Body of pancreas (tissue), 4 donors: Measurements from ENCODE around the gene ADRB2. TPM values are rescaled to one million over a fixed set of nuclear protein-coding genes. Genes with fewer than 3 reads are reported as not detected.

ENCODE experiments used
- ATAC-seq: fragments of 150-250 bp; one replicate; pipeline ENCODE4 v1.9.1; 2016
- DNase-seq, 4 donors: peaks; one replicate each; pipeline ENCODE4 v3.0.0-alpha.2; 2019
- H3K27ac ChIP-seq, 4 donors: fragments of 200-600 bp; sonication (generic); 1 replicate in 3 of 4; 2 replicates in 1 of 4; pipeline versions ENCODE4 v1.5.1 to v1.6.1; 2016 to 2019; ENCODE audit warnings: mild to moderate bottlenecking in 1 of 4, mixed read lengths in 1 of 4, moderate library complexity in 1 of 4
- H3K27me3 ChIP-seq, 2 donors: fragments of 200-600 bp; sonication (generic); one replicate each; pipeline ENCODE4 v1.6.0; 2016; ENCODE audit warnings: mild to moderate bottlenecking in 1 of 2
- H3K36me3 ChIP-seq, 2 donors: fragments of 200-600 bp; sonication (generic); replicated peaks in 1 of 2; 2 replicates each; pipeline ENCODE4 v1.5.1; 2016; ENCODE audit warnings: low read depth in 2 of 2; ENCODE audit not compliant: insufficient read depth in 1 of 2
- H3K4me1 ChIP-seq: fragments of 200-600 bp; sonication (generic); one replicate; pipeline ENCODE4 v1.6.0; 2016
- H3K4me3 ChIP-seq, 2 donors: fragments of 200-600 bp; sonication (generic); 1 replicate in 1 of 2; 2 replicates in 1 of 2; pipeline ENCODE4 v1.5.1; 2016 to 2019
- H3K9me3 ChIP-seq, 3 donors: fragments of 200-600 bp; sonication (generic); 1 replicate in 2 of 3; 2 replicates in 1 of 3; pipeline ENCODE4 v1.5.1; 2016
- POLR2A ChIP-seq, 3 donors: fragments of 450-650 bp; IDR thresholded peaks; one replicate each; pipeline ENCODE4 v1.6.1; 2016; ENCODE audit warnings: antibody characterized with exemption in 3 of 3, mild to moderate bottlenecking in 2 of 3
- WGBS, 2 donors: methylation state at CpG; one replicate each; pipeline ENCODE4 v1.1.5; 2017; 5-methylcytosine and 5-hydroxymethylcytosine counted together
- intact Hi-C: fragments of 100-400 bp; cut with DNase I; formaldehyde crosslinking; loops from one replicate; pipeline ENCODE4 v1.15.1; 2023
- total RNA-seq, 2 donors: library from RNA; depleted of rRNA; stranded (reverse); fragments of >200 nt; gene quantifications; one replicate each; pipeline ENCODE4 v1.1.0, GENCODE V29; 2016
- TF ChIP-seq, protein P1 (sequence below), 7 experiments: fragments of 450-650 bp in 4 of 7; fragments of 200-600 bp in 3 of 7; sonication (generic) in 3 of 7; IDR thresholded peaks; one replicate each; pipeline ENCODE4 v1.5.1; 2016 to 2019; ENCODE audit warnings: antibody characterized with exemption in 7 of 7

ADRB2 gene
- total RNA-seq, 2 donors from 2014 or later, result 1.6 to 4.6 TPM

DNA sequence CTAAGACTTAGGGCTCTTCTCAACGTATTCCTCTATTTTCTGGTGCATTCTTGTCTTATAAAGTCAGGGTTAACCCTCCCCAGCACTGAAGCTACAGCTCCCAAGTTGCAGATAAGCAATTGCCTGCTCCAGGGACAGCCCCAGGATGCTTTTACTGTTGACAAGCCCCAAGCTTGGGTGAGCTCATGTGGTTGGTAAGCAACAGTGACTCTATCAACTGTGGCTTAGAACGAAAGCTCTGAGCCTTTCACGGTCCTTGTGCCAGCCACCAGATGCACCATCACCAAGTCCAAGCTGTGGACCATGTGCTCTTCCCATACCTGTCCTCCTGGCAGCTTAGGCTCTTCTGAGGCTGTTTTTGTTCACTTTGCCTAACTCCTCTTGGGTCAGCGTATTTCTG lies 13.5 kb downstream of the ADRB2 start:
- DNase-seq (no peak), ATAC-seq (no peak)

DNA sequence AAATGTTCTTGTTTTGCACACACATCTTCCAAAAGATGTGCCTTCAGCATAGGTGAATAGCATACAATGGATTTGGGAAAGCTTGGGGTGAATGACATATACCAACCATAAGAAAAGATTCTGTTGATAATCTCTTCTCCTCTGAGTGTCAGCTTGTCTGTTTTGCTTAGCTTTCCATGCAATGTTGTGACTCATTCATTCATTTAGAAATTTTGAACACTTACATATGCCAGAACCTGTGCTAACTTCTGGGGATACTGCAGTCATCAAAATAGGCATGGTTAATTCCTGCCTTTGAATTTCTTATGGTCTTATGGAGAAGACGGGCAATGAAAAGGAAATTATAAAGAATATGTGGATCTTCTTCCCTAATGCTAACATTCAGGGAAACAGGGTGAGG lies 14.1 kb downstream of the ADRB2 start:
- no peak overlapping the region for H3K4me3 ChIP-seq
- no peaks in the 10 kb centered on the region for H3K27me3 ChIP-seq
- no peaks in the 10 kb centered on the region for H3K36me3 ChIP-seq
- 82 to 97% methylated on average over 1 of the region's 1 CpG for WGBS, 2 donors
- no peaks in the 10 kb centered on the region for H3K9me3 ChIP-seq
- no peak for TF ChIP-seq POLR2A (IDR thresholded peaks at IDR 0.05)
- TF ChIP-seq, protein P1, sequence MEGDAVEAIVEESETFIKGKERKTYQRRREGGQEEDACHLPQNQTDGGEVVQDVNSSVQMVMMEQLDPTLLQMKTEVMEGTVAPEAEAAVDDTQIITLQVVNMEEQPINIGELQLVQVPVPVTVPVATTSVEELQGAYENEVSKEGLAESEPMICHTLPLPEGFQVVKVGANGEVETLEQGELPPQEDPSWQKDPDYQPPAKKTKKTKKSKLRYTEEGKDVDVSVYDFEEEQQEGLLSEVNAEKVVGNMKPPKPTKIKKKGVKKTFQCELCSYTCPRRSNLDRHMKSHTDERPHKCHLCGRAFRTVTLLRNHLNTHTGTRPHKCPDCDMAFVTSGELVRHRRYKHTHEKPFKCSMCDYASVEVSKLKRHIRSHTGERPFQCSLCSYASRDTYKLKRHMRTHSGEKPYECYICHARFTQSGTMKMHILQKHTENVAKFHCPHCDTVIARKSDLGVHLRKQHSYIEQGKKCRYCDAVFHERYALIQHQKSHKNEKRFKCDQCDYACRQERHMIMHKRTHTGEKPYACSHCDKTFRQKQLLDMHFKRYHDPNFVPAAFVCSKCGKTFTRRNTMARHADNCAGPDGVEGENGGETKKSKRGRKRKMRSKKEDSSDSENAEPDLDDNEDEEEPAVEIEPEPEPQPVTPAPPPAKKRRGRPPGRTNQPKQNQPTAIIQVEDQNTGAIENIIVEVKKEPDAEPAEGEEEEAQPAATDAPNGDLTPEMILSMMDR (IDR thresholded peaks at IDR 0.05), result no peak
- DNase-seq (no peak), ATAC-seq (no peak)
- intact Hi-C loops, result no loop called here
- no peaks in the 10 kb centered on the region for H3K4me1 ChIP-seq
- H3K27ac ChIP-seq, result no peak overlapping the region

More for the DNA sequence above, 13.5 kb downstream of the ADRB2 start:
- 79 to 89% methylated on average over 4 of the region's 4 CpGs for WGBS, 2 donors
- H3K4me3 ChIP-seq, result no peak overlapping the region
- intact Hi-C loops, result no loop called here
- H3K4me1 ChIP-seq, result no peaks in the 10 kb centered on the region
- TF ChIP-seq POLR2A (IDR thresholded peaks at IDR 0.05), result no peak
- TF ChIP-seq, protein P1 (IDR thresholded peaks at IDR 0.05), result no peak
- H3K27me3 ChIP-seq, result no peaks in the 10 kb centered on the region
- no peaks in the 10 kb centered on the region for H3K36me3 ChIP-seq
- H3K27ac ChIP-seq, result no peak overlapping the region
- H3K9me3 ChIP-seq, result no peaks in the 10 kb centered on the region

DNA sequence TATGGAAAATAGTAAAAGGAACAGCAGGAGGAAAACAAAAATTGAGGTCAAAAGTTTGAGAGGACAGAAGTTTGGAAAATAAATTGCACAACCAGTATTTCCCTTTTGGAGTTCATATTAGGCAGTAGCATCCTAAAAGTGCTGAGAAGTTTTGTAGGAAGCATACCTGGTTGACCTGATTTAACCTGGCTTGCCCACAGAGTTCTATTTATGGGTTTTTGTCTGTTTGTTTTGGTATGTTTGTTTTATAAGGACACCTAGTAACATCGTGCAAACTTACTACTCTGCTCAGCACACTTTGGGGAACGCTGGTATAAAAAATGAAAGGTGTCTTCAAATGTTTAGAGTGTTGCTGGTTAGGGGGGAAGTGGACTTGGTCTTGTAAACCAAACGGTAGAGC lies 15.1 kb downstream of the ADRB2 start:
- H3K36me3 ChIP-seq, result no peaks in the 10 kb centered on the region
- no peaks in the 10 kb centered on the region for H3K27me3 ChIP-seq
- no peaks in the 10 kb centered on the region for H3K4me1 ChIP-seq
- intact Hi-C loops, result no loop called here
- no peak for TF ChIP-seq POLR2A (IDR thresholded peaks at IDR 0.05)
- TF ChIP-seq, protein P1 (IDR thresholded peaks at IDR 0.05), result no peak
- WGBS, 2 donors, result 21 to 29% methylated on average over 3 of the region's 3 CpGs
- H3K27ac ChIP-seq, result no peak overlapping the region
- H3K4me3 ChIP-seq, result no peak overlapping the region
- H3K9me3 ChIP-seq, result no peaks in the 10 kb centered on the region
- ATAC-seq (no peak), DNase-seq (no peak)

DNA sequence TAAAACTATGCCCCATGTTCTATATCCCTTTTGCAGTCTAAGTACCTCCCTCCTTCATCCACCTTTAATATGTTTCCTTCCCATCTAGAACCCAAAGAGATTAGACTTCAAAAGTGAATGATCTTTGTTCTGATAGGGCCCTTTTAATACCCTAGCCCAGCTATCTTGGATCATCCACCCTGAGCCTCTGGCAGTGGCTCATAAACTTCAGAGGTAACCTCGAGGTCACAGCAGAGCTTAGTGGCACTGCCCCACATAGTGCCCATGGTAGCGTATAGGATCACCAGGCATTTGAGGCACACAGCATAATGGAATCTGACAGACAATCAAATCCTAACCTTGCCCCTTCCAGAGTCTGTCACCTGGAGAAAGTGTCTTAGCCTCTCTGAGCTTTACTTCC lies 15.8 kb downstream of the ADRB2 start:
- ATAC-seq (no peak), DNase-seq (no peak)
- H3K4me3 ChIP-seq, result no peak overlapping the region
- WGBS, 2 donors, result 92 to 94% methylated on average over 2 of the region's 2 CpGs
- no peaks in the 10 kb centered on the region for H3K36me3 ChIP-seq
- H3K27me3 ChIP-seq, result no peaks in the 10 kb centered on the region
- no peak overlapping the region for H3K27ac ChIP-seq
- no peak for TF ChIP-seq POLR2A (IDR thresholded peaks at IDR 0.05)
- TF ChIP-seq, protein P1 (IDR thresholded peaks at IDR 0.05), result no peak
- H3K9me3 ChIP-seq, result no peaks in the 10 kb centered on the region
- H3K4me1 ChIP-seq, result no peaks in the 10 kb centered on the region
- intact Hi-C loops, result no loop called here

DNA sequence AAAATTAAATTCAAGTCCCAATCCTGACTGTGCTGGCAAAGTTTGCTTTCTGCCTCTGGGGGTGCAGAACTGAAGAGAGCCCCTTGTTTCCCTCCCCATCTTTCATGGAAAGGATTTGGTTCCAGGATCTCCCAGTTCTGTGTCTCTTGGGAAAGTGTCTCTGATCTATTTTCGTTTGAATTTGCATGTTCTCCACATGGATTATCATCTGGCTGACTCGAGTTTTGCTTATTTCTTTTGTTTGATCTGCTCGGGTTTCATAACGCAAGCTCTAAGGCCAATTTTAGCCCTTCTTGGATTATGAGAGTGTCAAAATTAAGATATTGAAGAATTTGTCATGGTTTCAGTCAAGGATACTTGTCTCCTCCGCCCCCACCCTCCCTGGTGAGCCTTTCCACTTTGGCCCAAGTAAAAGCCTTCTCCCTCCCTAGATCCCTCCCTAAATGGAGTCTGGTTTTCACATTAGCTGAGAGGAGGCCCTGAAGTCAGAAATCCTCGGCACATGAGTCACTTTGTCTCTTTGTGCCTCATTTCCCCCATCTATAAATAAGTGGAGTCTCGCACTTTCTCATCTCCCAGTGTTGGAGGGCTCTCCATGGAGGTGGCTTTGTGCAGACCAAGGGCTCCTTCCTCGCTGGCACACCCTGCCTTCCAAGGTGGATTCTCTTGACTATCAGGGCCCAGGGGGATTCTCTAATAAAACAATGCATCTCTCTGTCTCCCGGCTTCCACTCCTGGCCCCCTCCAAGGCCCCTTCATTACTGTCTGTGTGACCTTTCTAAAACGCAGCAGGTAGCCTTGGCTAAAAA lies 17.3 kb downstream of the ADRB2 start:
- intact Hi-C loops, result no loop called here
- Histone ChIP-seq H3K9me3 (no peaks in the 10 kb centered on the region), H3K4me3 (no peak overlapping the region), H3K4me1 (no peaks in the 10 kb centered on the region), H3K36me3 (no peaks in the 10 kb centered on the region), H3K27ac (no peak overlapping the region), H3K27me3 (no peaks in the 10 kb centered on the region)
- ATAC-seq, result no peak
- TF ChIP-seq, protein P1 (IDR thresholded peaks at IDR 0.05), result no peak
- no peak for TF ChIP-seq POLR2A (IDR thresholded peaks at IDR 0.05)
- no peak for DNase-seq
- 67 to 74% methylated on average over 10 of the region's 10 CpGs for WGBS, 2 donors
